DMS53 treated with DMSO at 0.1 percent for 48 hours (cell line): ENCODE data around the gene FGD3.
"Not testable (repeated sequence)": the region's sequence is repeated elsewhere in the genome, so short reads cannot be mapped to it uniquely, and the experiment has no call there.

ENCODE experiments used
- DNase-seq: peaks from one replicate; lab custom pipeline; 2025; ENCODE audit not compliant: unreplicated experiment; lab: John Stamatoyannopoulos, UW

Gene FGD3

GRCh38 chr9:93009337-93010015 lies 62.2 kb downstream of the FGD3 start:
- DNase-seq = no peak

GRCh38 chr9:93010056-93010455 lies 62.7 kb downstream of the FGD3 start:
- DNase-seq = no peak

GRCh38 chr9:93010704-93011103 lies 63.4 kb downstream of the FGD3 start:
- no peak for DNase-seq

- no peak for DNase-seq
Measured at GRCh38 chr9:93011114-93011513, 63.8 kb downstream of the FGD3 start.

- DNase-seq = no peak
Measured at GRCh38 chr9:93012963-93013855, 65.9 kb downstream of the FGD3 start.

GRCh38 chr9:93013856-93014582 lies 66.7 kb downstream of the FGD3 start:
- DNase-seq = no peak

- not testable (repeated sequence) for DNase-seq
Measured at GRCh38 chr9:93015190-93015589, 67.9 kb downstream of the FGD3 start.

- no peak for DNase-seq
Measured at GRCh38 chr9:93017621-93018020, 70.3 kb downstream of the FGD3 start.

GRCh38 chr9:93020151-93020550 lies 72.8 kb downstream of the FGD3 start:
- DNase-seq = no peak

- no peak for DNase-seq
Measured at GRCh38 chr9:93020771-93021670, 73.7 kb downstream of the FGD3 start.

GRCh38 chr9:93022066-93022465 lies 74.7 kb downstream of the FGD3 start:
- no peak for DNase-seq

- DNase-seq = no peak
Measured at GRCh38 chr9:93022721-93023520, 75.6 kb downstream of the FGD3 start.

GRCh38 chr9:93023521-93023815 lies 76.1 kb downstream of the FGD3 start:
- DNase-seq = no peak

GRCh38 chr9:93024646-93024910 lies 77.3 kb downstream of the FGD3 start:
- DNase-seq = no peak

GRCh38 chr9:93024986-93025630 lies 77.8 kb downstream of the FGD3 start:
- no peak for DNase-seq

- DNase-seq = no peak
Measured at GRCh38 chr9:93025736-93026135, 78.4 kb downstream of the FGD3 start.

GRCh38 chr9:93026640-93027039 lies 79.3 kb downstream of the FGD3 start:
- DNase-seq = no peak

- no peak for DNase-seq
Measured at GRCh38 chr9:93027750-93028149, 80.4 kb downstream of the FGD3 start.

- no peak for DNase-seq
Measured at GRCh38 chr9:93028448-93029006, 81.2 kb downstream of the FGD3 start.
